Heart left ventricle (tissue), 13 donors: Measurements from ENCODE around the gene ZNF837.
"Not testable (repeated sequence)": the region's sequence is repeated elsewhere in the genome, so short reads cannot be mapped to it uniquely, and the experiment has no call there.

Source experiments
- POLR2A ChIP-seq, 2 donors: fragments of 450-650 bp; IDR thresholded peaks; one replicate each; pipeline ENCODE4 v1.6.1; 2017; ENCODE audit warnings: antibody characterized with exemption in 2 of 2, mild to moderate bottlenecking in 2 of 2, moderate library complexity in 2 of 2
- TF ChIP-seq, protein P1 (sequence below), 12 donors: fragments of 200-600 bp; sonication (generic) in 4 of 12; IDR thresholded peaks; one replicate each; pipeline versions ENCODE4 v1.5.0 to v1.8.0; 2018 to 2022; ENCODE audit warnings: antibody characterized with exemption in 12 of 12, mild to moderate bottlenecking in 5 of 12
- donor health status: ischemic (EF 13 %, LVEDD 7.1; RV severe dilation, severe dysfunction).
- donor health status: DM: no; HTN: yes; CAD: no.
- donor health status: DM: no; HTN: no; CAD: no.
- donor health status: ischemic (EF 25% LVEDD 6.9; RV normal size, moderate dysfunction).
- donor health status: ischemic (EF 25% LVEDD 5.7; RV mildly dilated, moderate dysfunction).
- donor health status: ischemic (EF 35%, LVEDD 5.7; RV mildly dilated, moderate dysfunction).
- donor health status: nonischemic (EF 11% LVEDD 7.7; RV severe dilation, severe dysfunction).
- donor health status: DM: yes; HTN: yes; CAD: no.
- donor health status: PGD.
- donor health status: ischemic (EF 29% LVEDD 5.4; RV normal size, mild dysfunction).
- donor health status: nonischemic (EF 23%, LVEDD 6.1; RV moderate dilation, normal function).

DNA sequence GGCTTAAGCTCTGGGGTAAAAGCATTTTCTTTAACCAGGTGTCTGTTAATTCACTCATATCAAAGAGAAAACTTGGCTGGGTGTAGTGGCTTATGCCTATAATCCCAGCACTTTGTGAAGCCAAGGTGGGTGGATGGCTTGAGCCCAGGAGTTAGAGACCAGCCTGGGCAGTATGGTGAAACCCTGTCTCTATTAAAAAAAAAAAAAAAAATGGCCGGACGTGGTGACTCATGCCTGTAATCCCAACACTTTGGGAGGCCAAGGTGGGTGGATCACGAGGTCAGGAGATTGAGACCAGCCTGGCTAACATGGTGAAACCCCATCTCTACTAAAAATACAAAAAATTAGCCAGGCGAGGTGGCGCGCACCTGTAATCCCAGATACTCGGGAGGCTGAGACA lies 4.1 kb downstream of the ZNF837 start:
- TF ChIP-seq, protein P1, sequence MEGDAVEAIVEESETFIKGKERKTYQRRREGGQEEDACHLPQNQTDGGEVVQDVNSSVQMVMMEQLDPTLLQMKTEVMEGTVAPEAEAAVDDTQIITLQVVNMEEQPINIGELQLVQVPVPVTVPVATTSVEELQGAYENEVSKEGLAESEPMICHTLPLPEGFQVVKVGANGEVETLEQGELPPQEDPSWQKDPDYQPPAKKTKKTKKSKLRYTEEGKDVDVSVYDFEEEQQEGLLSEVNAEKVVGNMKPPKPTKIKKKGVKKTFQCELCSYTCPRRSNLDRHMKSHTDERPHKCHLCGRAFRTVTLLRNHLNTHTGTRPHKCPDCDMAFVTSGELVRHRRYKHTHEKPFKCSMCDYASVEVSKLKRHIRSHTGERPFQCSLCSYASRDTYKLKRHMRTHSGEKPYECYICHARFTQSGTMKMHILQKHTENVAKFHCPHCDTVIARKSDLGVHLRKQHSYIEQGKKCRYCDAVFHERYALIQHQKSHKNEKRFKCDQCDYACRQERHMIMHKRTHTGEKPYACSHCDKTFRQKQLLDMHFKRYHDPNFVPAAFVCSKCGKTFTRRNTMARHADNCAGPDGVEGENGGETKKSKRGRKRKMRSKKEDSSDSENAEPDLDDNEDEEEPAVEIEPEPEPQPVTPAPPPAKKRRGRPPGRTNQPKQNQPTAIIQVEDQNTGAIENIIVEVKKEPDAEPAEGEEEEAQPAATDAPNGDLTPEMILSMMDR (IDR thresholded peaks at IDR 0.05): not testable (repeated sequence)
- TF ChIP-seq POLR2A (IDR thresholded peaks at IDR 0.05): not testable (repeated sequence)
